Bronchial epithelial cell (primary cell): Measurements from ENCODE around the gene CHSY1. TPM values are rescaled to one million over a fixed set of nuclear protein-coding genes. Genes with fewer than 3 reads are reported as not detected.

Source experiments
- DNase-seq: peaks from one replicate; pipeline ENCODE4 v3.0.0-alpha.2; 2010; ENCODE audit warnings: low read depth
- FAIRE-seq: peaks from 2 replicates; lab custom pipeline; 2011; peaks lifted over from hg19 to GRCh38; lab: Jason Lieb, UNC
- H3K27me3 ChIP-seq: 2 replicates; pipeline ENCODE4 v1.5.1; 2011; ENCODE audit warnings: low read length; ENCODE audit not compliant: control insufficient read depth, insufficient read depth
- H3K36me3 ChIP-seq: 2 replicates; pipeline ENCODE4 v1.5.1; 2011; ENCODE audit warnings: low read length; ENCODE audit not compliant: control insufficient read depth, insufficient read depth
- H3K4me3 ChIP-seq: 2 replicates; pipeline ENCODE4 v1.5.1; 2011; ENCODE audit warnings: mild to moderate bottlenecking, low read depth, low read length, control low read depth
- CTCF ChIP-seq: IDR thresholded peaks from 2 replicates; pipeline ENCODE4 v1.5.1; 2011; ENCODE audit warnings: mild to moderate bottlenecking, moderate library complexity, low read length, control low read depth, inconsistent platforms; ENCODE audit not compliant: insufficient read depth, severe bottlenecking
- total RNA-seq: library from RNA; depleted of rRNA; stranded (reverse); fragments of >200 nt; gene quantifications from 2 replicates; pipeline ENCODE4 v1.2.1, GENCODE V29; 2014

Gene CHSY1
- total RNA-seq, 1 donor from 2014 or later = 21.6 TPM

DNA sequence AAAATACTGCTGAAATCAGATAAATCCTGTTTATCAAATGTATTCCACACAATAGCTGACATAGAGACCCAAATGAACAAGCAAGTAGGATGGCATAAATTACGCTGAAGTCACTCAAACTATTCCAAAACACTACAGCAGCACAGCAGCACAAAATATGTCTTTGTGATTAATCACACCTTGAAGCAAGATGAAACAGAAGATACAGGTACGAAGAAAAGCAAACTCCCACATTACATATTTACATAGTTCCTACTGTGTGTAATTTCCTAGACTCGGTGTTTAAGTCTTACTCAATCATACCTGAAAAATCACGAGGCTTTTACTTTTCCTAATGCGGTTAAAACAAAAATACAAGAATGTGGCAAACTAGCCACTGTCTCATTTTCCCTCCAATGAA, 38.3 kb downstream of the CHSY1 start:
- FAIRE-seq = no peak
- peaks cover 1% of the 10 kb centered on the region for H3K36me3 ChIP-seq
- H3K4me3 ChIP-seq = no peak overlapping the region
- no peaks in the 10 kb centered on the region for H3K27me3 ChIP-seq
- peak; percentile 81 for DNase-seq
- no peak for TF ChIP-seq CTCF

GRCh38 chr15:101213147-101213546, 38.7 kb downstream of the CHSY1 start:
- no peak overlapping the region for H3K4me3 ChIP-seq
- no peak for FAIRE-seq
- H3K36me3 ChIP-seq = no peaks in the 10 kb centered on the region
- no peaks in the 10 kb centered on the region for H3K27me3 ChIP-seq
- TF ChIP-seq CTCF = no peak
- DNase-seq = no peak

- TF ChIP-seq CTCF = no peak
- FAIRE-seq (no peak), DNase-seq (no peak)
- Histone ChIP-seq H3K27me3 (no peaks in the 10 kb centered on the region), H3K36me3 (no peaks in the 10 kb centered on the region), H3K4me3 (no peak overlapping the region)
Measured at GRCh38 chr15:101211897-101212296, 40.0 kb downstream of the CHSY1 start.

GRCh38 chr15:101210466-101210865, 41.4 kb downstream of the CHSY1 start:
- no peak for DNase-seq
- Histone ChIP-seq H3K27me3 (no peaks in the 10 kb centered on the region), H3K4me3 (no peak overlapping the region), H3K36me3 (no peaks in the 10 kb centered on the region)
- FAIRE-seq = no peak
- TF ChIP-seq CTCF = no peak

- no peak overlapping the region for H3K4me3 ChIP-seq
- TF ChIP-seq CTCF = no peak
- FAIRE-seq = no peak
Measured at GRCh38 chr15:101210058-101210457, 41.8 kb downstream of the CHSY1 start.

DNA sequence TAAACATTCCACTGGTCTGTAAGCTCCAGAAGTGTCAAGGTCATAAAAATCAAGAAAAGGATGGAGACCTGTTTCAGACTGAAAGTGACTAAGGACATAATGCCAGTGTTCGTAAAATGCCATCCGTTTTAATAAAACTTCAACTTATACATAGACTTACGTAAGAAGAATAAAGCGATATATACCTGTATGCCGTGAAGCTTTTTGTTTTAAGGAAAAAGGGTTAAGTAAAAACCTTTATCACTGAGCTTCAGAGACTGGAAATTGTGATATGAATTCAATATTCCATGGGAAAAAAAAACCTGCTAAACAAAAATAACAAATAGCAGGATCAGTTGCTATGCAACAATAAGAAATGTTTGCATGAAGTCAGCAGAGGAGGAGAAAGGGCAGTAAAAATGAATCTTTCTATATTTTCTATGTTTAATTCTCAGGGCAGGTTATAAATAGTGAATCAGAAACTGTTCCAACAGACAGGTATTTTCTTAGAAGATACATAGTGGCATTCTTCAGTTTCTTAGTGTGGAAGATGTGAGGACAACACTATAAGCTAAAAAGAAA, 42.5 kb downstream of the CHSY1 start:
- DNase-seq (no peak), FAIRE-seq (no peak)
- Histone ChIP-seq H3K27me3 (no peaks in the 10 kb centered on the region), H3K36me3 (no peaks in the 10 kb centered on the region), H3K4me3 (no peak overlapping the region)
- no peak for TF ChIP-seq CTCF

More at GRCh38 chr15:101210058-101210457, 41.8 kb downstream of the CHSY1 start:
- DNase-seq = no peak
- Histone ChIP-seq H3K27me3 (no peaks in the 10 kb centered on the region), H3K36me3 (no peaks in the 10 kb centered on the region)
